ENCODE data around the gene MYO10.
"Not testable (repeated sequence)": the region's sequence is repeated elsewhere in the genome, so short reads cannot be mapped to it uniquely, and the experiment has no call there.

The MYO10 gene

GRCh38 chr5:16888694-16889124 is 47.4 kb downstream of the MYO10 start:
- DNase-seq: no peak

- DNase-seq: no peak
These were observed 49.2 kb downstream of the MYO10 start for GRCh38 chr5:16886793-16887345.

- no peak for DNase-seq
These were observed 49.7 kb downstream of the MYO10 start for GRCh38 chr5:16886366-16886736.

DNA sequence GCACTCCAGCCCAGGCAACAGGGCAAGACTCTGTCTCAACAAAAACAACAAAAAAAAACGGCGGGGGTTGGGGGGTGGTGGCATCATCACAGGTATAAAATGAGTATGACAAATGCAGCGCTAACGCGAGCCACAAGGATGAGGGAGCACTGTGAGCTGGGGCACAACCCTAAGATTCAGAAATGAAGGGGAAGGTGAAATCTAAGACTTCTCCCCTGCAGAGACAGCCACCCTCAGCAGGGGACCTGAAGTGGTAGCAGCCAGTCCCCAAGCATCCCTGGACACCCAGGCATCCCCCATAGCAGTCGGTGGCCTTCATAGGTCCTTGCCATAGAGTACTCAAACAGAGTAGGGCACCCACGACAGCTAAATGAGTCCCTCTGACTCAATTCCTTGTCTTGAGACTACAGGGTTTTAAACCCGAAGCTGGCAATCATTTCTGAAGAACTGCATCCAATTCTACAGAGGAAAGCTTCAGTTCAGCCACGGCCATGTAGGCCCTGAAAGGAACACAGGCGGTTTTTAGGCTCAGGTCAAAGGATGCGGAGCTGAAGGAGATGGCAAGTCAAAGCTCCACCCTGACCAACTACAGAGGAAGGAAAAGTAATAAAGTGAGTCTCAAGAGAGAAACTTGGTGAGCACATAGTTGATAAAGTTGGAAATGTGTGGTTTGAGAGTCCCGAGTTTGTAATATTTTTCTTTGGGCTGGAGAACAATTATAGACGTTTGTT is 50.3 kb downstream of the MYO10 start:
- DNase-seq: no peak

DNA sequence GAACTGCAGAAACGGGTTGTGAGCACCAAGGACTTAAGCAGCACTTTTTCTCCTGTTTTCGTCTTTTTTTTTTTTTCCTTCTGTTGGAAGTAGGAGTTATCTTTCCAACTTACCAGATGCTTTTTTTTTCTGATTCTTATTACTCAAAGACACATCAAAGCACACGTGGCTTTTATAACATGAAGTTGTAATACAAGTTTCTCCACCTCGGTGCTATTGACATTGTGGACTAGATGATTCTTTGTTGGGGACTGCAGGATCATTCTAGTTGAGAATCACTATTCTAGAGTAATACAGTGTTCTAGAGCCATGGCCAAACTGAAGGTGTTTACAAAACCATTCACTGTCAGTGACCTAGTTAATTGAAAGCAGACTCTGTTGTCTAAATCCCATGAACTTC is 51.5 kb downstream of the MYO10 start:
- DNase-seq: no peak

DNA sequence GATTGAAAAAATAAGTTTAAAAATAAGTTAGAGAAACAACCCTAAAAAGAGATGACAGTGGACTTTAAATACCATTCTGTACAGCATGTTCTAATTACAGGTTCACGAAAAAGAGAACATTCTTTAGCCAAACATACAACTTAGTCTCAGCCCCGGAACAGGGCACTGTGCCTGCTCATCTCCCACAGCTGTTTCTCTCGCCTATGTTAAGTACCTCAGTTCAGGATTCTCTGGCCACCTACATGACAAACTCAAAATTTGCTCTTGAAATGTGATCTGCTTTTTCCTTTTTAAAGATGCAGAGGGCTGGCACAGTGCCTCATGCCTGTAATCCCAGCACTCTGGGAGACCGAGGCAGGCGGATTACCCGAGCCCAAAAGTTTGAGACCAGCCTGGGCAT is 52.3 kb downstream of the MYO10 start:
- DNase-seq: no peak

DNA sequence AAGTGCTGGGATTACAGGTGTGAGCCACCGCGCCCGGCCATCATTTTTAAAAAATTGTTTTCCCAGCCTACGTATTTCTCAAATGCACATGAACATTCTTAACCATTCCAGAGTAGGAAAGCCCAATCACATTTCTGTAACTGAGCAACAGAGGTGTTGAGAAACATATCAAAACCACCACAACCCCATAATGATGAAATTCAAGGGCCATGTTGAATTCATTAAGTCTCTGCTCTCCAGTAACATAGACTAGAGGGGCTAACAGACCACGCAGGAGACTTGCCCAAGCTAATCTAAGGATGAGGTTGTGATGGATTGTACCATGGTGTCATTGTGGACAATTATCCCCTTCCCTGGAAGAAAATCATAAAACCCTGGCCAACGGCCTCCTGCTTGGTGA is 52.9 kb downstream of the MYO10 start:
- no peak for DNase-seq

- DNase-seq: no peak
These were observed 54.8 kb downstream of the MYO10 start for GRCh38 chr5:16881251-16881650.

GRCh38 chr5:16880547-16880946 is 55.5 kb downstream of the MYO10 start:
- no peak for DNase-seq

GRCh38 chr5:16879650-16880049 is 56.4 kb downstream of the MYO10 start:
- DNase-seq: no peak

- no peak for DNase-seq
These were observed 56.9 kb downstream of the MYO10 start for GRCh38 chr5:16879191-16879590.

- DNase-seq: no peak
These were observed 58.7 kb downstream of the MYO10 start for GRCh38 chr5:16877267-16877935.

GRCh38 chr5:16874424-16874823 is 61.7 kb downstream of the MYO10 start:
- not testable (repeated sequence) for DNase-seq

DNA sequence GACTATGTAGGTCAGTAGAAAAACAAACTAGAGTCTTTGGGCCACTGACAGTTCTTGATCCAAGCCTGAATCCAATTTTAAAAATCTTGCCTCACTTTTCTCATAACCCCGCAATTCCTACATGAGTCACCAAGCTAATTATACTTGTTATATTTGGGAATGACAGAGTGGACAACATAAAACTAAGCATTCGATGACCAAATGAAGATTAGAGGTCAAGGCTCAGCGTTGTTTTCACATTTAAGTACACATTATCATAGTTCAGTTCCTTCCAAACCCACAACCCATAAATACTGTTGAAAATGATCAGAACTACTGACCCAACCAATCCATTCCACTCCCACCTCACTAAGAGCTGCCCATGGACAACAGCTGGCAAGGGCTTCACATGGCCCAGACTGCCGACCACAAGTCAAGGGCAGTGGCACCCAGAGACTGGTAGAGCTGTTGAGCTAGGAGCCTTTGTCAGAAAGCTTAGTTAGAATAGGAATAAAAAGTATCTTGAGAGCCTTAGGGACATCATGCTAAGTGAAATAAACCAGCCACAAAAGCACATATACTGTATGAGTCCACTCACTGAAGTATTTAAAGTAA is 64.2 kb downstream of the MYO10 start:
- DNase-seq: no peak

- DNase-seq: no peak
These were observed 65.2 kb downstream of the MYO10 start for GRCh38 chr5:16870878-16871277.

- no peak for DNase-seq
These were observed 66.0 kb downstream of the MYO10 start for GRCh38 chr5:16869821-16870796.

DNA sequence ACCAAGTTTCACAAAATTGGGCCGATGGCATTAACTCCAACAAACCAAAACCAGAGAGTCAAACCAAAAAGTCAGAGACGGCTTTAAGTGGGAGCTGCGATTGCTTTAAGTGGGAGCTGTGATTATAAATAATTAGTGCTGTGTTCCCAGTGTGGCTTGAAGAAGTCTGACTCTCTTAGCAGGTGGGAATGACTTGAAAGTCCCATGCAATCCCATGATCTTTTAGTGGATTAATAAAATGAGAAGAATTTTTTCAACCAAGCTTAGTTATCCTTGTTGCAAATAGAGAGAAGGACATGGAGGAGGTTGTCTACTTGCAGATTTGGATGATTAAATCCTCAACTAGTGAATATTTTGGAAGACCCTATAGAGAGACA is 68.5 kb downstream of the MYO10 start:
- DNase-seq: no peak

- DNase-seq: no peak
These were observed 69.1 kb downstream of the MYO10 start for GRCh38 chr5:16866795-16867576.

DNA sequence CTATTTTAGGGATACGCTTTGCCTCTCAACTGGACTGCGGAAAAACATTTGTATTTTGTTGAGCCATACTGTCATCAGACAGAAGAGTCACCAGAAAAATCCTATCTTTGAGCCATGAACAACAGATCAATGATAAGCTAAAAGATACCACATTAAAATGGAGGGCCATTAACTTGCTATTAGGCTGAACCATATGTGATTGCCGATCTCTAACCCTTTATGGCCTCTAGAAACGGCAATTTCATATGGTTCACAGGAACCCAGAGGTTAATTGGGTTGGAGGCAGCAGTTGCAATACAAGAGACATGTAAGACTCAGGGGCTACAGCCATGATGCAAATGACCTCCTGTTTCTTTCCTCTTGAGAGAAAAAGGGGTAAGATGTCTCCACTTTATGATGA is 69.8 kb downstream of the MYO10 start:
- no peak for DNase-seq

DNA sequence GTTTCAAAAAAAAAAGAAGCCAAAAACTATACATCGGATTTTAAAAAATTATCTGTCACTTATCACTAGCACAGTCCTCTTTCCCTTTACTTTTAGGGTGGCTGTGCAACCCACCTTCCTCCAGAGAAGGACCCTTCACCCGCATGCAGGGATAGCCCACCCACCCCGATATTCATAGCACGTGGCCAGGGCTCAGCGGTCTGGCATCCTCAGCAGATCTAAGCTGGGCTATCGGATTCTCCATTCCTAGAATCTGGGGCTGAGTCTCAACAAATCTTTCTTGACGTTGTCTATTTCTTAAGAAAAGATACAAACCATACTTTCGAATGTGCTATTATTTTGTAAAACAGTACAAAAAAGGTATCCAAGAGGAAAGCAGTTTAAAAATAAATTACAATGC is 70.9 kb downstream of the MYO10 start:
- DNase-seq: no peak

All from amygdala (tissue), 56 donors.